Measurements from ENCODE around the gene HHEX. TPM values are rescaled to one million over a fixed set of nuclear protein-coding genes. Genes with fewer than 3 reads are reported as not detected.
A peak's percentile ranks its signal among the peaks of the same experiment; 100 is the strongest.
"Not testable (repeated sequence)": the region's sequence is repeated elsewhere in the genome, so short reads cannot be mapped to it uniquely, and the experiment has no call there.

Gene HHEX
- 10 to 100 TPM in 1 of 2 donors, 1 to 10 TPM in 1; 9.9 to 11.3 TPM for total RNA-seq
- long read RNA-seq, donor 1, partial matches to known transcripts: 0 of 5 reads
- long read RNA-seq, donor 1, other reads (novel, unspliced or antisense): 0 of 5 reads
- long read RNA-seq, donor 2, transcript HHEX-201 (4 exons, 1,727 nt): major isoform, 17 of 23 reads
- long read RNA-seq, donor 2, partial matches to known transcripts: 0 of 23 reads
- long read RNA-seq, donor 2, other reads (novel, unspliced or antisense): 2 of 23 reads

DNA sequence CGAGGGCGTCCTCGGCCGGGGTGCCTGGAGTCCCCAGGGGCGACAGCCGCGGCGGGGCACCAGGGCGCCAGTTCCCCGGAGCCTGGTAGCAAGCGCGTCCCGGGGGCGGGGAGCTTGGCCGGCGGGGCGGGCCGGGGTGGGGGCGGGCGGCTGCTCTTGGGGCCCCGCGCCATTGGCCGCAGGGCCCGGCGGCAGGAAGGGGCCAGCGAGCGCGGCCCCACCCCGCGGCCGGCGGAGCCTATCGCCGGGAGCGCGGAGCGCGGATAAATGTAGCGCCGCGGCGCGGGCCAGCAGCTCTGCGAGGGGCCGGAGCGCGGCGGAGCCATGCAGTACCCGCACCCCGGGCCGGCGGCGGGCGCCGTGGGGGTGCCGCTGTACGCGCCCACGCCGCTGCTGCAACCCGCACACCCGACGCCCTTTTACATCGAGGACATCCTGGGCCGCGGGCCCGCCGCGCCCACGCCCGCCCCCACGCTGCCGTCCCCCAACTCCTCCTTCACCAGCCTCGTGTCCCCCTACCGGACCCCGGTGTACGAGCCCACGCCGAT is at the start of gene HHEX:
TSS of gene HHEX (plus strand) at position 293 of the 548 bp plus-strand sequence. CDS start at position 325, 32 bp downstream.
- DNase-seq (ENCODE audit: low spot score): peak; percentile 90
- intact Hi-C loops (cut with DNase I): loop anchor here in 1 of 2 donors (10.0 kb wide), 1 partner anchor 65 kb away; no protein-coding TSS in a partner anchor

DNA sequence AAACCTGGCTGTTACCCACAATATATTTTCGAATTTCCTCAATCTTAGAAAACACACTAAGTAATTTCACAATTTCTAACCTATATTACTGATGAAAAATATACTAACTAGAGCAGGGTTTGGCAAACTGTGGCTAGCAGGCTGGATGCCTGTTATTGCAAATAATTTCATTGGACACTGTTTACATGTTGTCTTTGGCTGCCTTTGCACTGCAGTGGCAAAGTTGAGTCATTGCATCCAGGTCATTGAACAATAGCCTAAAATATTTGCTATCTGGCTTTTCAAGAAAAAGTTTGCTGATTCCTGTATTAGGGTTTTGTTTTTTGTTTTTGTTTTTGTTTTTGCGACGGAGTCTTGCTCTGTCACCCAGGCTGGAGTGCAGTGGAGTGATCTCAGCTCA is 49.6 kb upstream of the HHEX start:
- intact Hi-C loops (cut with DNase I): no loop called here
- no peak for DNase-seq (ENCODE audit: low spot score)

DNA sequence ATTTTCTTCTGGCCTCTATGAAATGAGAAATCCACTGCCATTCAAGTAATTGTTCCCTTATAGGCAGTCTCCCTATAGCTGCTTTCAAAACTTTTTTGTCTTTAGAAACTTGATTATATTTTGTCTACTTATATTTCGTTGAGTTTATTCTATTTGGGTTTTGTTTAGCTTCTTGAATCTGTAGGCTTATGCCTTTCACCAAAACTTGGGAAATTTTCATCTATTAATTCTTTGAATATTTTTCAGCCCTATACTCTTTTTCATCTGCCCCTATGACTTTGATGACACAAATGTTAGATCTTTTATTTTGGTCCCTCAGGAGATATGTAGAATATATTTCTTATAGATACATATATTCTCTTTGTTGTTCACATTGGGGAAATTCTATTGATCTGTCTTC is 48.3 kb upstream of the HHEX start:
- intact Hi-C loops (cut with DNase I): no loop called here
- no peak for DNase-seq (ENCODE audit: low spot score)

DNA sequence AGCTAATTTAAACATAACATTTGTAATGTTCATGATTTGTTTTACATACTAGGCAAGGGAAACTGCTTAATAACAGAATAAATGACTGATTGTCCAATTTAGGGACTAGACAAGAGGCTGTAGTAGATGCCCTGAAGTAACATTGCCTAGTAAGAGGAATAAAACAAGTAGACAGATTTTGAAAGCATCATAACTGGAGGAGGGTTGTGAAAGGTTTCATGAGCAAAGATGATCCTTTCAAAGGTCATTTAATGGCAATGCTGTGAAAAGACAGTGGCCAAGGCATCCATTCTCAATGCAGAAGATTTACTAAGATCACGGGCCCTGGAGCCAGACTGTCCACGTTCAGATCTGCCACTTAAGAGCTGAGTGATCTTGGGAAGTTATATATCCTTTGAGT is 44.8 kb upstream of the HHEX start:
- intact Hi-C loops (cut with DNase I): no loop called here
- DNase-seq (ENCODE audit: low spot score): no peak

DNA sequence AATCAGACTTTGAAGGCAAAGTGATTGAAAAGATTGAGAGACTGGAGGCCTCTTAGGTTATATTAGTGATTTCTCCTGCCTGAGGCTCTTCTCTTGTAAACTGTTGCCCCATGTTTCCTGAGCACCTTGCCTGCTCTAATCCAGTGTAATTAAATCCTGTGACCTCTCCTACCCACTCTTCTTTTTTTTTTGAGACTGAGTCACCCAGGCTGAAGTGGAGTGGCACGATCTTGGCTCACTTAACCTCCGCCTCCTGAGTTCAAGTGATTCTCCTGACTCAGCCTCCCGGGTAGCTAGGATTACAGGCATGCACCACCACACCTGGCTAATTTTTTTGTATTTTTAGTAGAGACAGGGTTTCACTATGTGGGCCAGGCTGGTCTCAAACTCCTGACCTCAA is 38.9 kb upstream of the HHEX start:
- DNase-seq (ENCODE audit: low spot score); intact Hi-C loops (cut with DNase I): not testable (repeated sequence)

DNA sequence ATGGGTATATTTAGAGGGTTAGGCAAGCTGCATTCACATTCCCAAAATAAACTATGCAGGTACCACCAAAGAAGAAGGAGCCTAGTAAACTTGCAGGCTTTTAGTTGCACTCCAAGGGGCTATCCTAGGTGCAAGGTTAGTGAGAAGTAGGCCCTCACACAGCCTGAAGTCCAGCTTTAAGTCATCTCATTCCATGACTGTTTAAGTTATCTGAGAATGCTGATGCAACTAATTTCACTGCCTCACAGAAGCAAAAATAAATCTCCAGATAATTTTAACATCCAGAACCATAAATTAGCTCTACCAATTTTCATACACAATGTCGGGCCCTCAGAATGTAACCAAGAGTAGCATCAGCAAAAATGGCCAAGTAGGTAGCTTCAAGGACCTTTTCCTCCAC is 34.3 kb upstream of the HHEX start:
- no peak for DNase-seq (ENCODE audit: low spot score)
- intact Hi-C loops (cut with DNase I): no loop called here

DNA sequence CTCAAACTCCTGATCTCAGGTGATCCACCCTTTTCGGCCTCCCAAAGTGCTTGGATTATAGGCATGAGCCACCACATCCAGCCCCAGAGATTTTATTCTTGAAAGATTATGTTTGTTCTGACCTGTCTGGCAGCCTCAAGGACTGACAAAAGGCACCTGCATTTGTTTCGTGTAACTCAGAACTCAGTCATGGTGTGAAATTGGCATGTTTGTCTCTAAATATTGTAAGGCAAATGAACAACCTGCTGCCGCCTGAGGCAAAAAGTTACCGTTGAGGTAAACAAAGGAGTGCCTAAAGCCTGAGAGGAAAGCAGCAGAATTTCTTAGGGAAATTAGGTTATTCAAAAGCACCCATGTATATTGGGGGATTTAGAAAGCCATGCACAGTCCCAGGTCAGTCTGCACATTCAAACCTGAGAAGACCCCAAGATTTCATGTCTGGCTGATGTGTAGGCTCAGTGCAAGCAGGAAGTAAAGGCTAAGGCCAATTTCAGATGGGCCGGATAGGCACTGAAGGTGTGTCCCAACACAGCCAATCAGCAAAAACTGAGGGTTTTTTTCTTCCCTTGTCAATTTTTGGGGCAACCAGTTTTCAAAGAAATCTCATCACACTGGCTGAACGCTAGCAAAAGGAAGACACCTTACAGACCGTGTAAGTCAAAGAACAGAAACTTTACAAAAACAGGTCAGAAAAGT is 33.3 kb upstream of the HHEX start:
- intact Hi-C loops (cut with DNase I): no loop called here
- no peak for DNase-seq (ENCODE audit: low spot score)

DNA sequence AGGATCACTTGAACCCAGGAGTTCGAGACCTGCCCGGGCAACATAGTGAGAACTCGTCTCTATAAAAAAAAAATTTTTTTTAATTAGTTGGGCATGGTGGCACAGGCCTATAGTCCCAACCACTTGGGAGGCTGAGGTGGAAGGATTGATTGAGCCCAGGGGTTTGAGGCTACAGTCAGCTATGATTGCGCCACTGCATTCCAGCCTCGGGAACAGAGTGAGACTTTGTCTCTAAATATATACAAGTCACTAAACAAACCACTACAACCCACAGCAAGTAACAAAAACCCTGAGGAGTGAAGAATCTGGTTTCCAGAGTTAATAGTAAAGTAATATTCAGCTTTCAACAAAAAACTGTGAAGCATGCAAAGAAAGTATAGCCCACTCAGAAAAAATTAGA is 32.7 kb upstream of the HHEX start:
- intact Hi-C loops (cut with DNase I): no loop called here
- DNase-seq (ENCODE audit: low spot score): no peak

DNA sequence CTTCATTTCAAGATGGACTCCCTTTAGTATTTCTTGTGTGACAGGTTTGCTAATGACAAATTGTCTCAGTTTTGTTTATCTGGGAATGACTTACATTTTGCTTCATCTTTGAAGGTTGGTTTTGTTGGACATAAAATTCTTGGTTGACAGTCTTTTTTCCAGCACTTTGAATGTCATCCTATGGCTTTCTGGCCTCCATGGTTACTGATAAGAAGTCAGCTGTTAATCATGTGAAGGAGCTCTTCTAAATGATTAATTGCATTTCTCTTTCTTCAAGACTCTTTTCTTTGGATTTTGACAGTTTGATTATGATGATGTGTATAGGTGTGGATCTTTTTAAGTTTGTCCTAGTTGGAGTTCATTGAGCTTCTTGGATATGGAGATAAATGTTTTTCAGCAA is 26.9 kb upstream of the HHEX start:
- intact Hi-C loops (cut with DNase I): no loop called here
- DNase-seq (ENCODE audit: low spot score): no peak

DNA sequence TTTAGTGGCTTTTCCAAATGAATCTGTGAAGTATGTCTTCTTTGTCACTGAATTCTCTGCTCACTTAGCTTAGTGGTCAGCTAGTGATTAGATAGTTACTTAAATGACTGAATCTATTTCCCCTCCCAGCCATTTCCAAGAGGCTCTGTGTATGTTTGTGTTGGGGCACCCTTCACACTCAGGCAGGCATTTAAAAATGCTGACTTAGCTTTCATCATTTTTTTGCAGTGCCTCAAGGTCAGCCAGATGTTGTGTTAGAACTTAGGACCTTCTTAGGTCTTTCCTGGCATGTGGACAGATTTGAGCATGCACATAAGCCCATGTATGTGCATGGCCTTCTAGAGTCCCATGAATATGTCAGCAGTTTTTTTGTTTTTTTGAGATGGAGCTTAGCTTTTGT is 25.4 kb upstream of the HHEX start:
- DNase-seq (ENCODE audit: low spot score): no peak
- intact Hi-C loops (cut with DNase I): no loop called here

DNA sequence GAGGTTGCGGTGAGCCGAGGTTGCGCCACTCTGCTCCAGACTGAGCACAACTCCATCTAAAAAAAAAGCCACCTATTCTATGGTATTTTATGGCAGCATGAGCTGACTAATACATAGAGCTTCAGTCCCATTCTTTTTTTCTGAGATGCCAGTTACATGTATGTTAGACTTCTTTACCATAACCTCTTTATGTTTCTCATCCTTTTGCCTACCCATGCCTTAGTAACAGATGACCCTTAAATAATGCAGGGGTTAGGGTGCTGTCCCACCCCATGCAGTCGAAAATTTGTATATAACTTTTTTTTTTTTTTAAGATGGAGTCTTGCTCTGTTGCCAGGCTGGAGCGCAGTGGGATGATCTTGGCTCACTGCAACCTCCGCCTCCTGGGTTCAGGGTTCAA is 22.7 kb upstream of the HHEX start:
- DNase-seq (ENCODE audit: low spot score): no peak
- intact Hi-C loops (cut with DNase I): no loop called here

DNA sequence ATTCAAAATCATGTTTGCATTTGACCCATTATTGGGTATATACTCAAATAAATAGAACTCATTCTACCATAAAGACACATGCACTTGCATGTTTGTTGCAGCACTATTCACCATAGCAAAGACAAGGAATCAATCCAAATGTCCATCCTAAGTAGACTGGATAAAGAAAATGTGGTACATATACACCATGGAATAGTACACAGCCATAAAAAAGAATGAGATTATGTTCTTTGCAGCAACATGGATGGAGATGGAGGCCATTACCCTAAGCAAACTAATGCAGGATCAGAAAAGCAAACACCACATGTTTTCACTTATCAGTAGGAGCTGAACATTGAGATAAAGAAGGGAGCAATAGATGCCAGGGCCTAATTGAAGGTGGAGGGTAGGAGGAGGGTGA is 12.0 kb upstream of the HHEX start:
- intact Hi-C loops (cut with DNase I): no loop called here
- DNase-seq (ENCODE audit: low spot score): no peak

DNA sequence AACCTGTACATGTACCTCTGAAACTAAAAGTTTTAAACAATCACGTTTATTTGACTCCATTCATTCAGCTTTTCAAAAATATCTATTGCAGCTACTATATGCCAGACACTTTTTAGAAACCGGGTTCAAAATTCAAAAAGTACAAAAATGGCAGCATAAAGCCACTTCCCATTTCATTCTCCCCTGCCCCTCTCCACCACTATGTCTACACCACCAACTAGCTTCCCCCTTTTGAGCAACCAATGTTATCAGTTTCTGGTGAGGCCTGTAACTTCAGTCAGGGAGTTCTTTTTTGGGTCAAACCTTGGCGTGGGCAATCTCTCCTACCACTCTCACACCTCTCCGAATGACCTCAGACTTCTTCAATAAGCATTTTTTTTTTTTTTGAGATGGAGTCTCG is 11.5 kb upstream of the HHEX start:
- no peak for DNase-seq (ENCODE audit: low spot score)
- intact Hi-C loops (cut with DNase I): no loop called here

DNA sequence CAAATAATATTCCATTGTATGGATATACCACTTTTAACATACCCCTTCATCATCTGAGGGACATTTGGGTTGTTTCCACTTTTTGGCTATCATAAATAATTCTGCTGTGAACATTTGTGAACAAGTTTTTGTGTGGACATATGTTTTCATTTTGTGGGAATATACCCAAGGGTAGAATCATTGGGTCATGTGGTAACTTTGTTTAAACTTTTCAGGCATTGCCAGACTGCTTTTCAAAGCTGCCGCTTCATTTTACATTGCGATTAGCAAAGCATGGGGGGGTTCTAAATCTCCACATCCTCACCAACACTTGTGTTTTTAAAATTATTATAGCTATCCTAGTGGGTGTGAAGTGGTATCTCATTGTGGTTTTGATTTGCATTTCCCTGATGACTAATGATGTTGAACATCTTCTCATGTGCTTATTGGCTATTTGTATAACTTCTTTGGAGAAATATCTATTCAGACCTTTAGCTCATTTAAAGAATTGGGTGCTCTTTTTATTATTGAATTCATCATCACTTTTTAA is 8.4 kb upstream of the HHEX start:
- no peak for DNase-seq (ENCODE audit: low spot score)
- intact Hi-C loops (cut with DNase I): no loop called here

DNA sequence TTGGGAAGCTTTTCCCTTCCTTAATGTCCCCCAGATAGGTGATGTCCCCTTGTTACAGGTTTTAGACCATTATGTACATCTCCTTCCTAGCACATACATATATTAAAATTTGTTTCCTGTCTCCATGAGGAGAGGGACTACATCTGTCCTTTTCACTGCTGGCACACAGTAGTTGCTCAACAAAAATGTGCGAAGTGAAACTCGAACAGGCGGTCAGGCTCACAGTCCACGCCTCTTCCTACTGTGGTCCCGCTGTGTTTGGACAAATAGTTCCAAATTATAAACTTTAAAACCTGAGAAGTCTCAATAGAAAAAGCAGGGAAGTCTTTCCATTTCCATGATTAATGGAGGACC is 1.2 kb upstream of the HHEX start:
- intact Hi-C loops (cut with DNase I): no loop called here
- DNase-seq (ENCODE audit: low spot score): no peak

DNA sequence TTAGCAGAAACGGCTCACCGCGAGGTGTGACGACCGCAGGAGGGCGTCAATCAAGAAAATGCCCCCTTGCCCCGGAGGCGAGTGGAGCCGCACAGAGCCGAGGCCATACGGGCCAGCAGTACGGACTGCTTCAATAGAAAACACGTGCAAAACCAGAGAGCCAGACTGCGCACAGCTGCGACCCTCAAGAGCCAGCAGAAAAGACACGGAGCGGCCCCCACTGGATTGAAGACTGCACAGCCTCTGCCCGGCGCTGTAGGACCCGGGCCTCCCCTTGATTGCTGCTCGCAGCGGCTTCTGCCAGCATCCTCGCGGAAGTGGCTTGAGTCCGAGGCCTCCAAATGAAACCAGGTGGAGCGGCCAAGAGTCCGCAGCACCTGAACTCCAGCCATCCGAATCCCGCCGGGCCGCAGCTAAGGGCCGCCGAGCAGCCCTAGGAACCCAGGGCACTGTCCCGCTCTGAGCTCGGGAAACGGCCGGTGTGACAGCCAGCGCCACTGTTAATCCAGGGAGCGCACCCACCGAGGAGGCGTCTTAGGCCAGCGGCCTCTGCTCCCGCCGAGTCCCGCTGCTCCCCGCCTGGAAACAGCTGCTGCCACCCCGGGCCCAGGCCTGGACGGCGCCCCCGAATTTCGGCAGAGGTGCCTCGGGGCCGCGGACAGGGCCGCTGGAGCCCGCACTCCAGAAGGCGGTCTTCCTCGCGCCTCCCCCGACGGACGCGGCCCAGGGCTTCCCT is 660 bp upstream of the HHEX start:
- peak; percentile 83 for DNase-seq (ENCODE audit: low spot score)
- intact Hi-C loops (cut with DNase I): no loop called here

DNA sequence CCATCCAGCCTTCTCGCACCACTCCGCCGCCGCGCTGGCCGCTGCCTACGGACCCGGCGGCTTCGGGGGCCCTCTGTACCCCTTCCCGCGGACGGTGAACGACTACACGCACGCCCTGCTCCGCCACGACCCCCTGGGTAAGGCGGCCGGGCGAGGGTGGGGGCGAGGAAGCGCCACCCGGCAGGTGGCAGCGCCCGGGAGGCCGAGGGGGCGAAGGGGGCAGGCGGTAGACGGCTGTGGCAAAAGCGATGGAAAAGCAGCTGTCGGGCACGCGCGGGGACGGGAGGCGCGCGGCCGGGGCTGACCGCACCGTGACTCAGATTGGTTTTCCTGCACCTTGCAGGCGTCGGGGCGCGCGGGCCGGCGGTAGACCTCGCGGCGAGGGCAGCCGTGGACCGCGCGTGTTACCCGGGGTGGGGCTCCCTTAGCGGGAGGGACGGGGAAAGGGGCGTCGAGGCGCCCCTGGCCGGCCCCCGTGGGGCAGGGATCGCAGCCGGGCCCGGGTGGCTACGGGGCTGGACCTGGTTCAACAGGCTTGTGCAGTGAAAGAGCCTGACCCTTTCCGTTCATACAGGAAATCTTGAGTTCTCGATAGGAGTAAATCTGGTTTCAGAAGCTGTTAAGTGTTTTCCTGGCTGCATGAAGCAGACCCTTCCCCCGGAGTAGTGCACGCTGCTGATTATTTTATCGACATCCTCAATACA is 608 bp downstream of the HHEX start:
- DNase-seq (ENCODE audit: low spot score): peak; percentile 93
- intact Hi-C loops (cut with DNase I): loop anchor here in 1 of 2 donors (10.0 kb wide), 1 partner anchor 64 kb away; no protein-coding TSS in a partner anchor

DNA sequence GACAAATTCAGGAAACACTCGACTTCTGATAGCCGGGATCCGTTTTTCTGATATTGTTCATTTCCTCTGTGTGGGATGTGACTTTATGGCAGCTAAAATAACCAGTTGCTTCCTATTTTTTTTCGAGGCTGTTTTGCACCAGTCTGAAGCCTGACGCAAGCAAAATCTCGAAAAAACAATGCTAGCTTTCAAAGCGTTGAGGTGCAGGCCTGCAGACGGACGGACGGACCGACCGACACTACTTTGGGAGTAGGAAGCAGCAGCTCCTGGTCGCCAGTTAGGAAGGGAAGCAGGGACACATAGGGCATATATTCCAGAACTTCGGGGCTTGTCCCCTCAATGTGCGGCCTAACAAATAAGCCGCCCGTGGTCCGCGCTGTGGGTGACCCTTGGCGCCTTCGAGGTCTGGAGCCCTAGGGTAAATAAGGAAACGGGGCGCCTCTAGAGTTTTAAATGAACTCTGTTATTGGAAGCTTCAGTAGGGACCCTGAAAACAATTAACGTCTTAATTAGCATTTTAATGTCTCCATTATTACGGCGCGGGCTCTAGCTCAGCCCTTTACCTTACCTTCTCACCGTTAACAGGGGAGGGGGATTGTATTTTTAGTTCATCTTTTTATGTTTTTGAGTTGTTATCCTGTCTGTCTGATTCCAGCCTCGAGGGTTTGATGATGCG is 1.3 kb downstream of the HHEX start:
- intact Hi-C loops (cut with DNase I): loop anchor here in 1 of 2 donors (10.0 kb wide), 1 partner anchor 64 kb away; no protein-coding TSS in a partner anchor
- no peak for DNase-seq (ENCODE audit: low spot score)

DNA sequence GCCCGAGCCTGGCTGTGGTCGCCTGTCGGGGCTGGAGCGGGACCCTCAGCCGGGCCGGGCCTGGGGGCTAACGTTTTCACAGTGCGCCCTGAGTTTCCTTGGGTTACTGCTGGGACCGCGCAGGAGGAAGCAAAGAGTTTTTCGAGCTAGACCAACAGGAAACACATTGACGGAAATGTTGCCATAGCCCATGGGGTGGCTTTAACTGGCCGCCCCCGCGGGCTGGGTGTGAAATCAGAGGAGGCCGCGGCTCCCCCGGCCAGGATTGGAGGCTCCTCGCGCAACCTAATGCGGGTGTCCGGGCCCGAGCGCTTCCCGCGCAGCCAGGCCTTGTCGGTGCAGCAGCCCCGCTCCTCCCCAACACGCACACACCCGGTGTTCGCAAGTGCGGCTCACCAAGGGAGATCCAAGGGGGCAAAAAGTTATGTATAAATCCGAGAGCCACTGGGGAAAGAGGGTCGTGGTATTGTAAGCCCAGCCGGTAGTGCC is 1.9 kb downstream of the HHEX start:
- intact Hi-C loops (cut with DNase I): loop anchor here in 1 of 2 donors (10.0 kb wide), 1 partner anchor 63 kb away; no protein-coding TSS in a partner anchor
- peak; percentile 92 for DNase-seq (ENCODE audit: low spot score)
